NCI-H748 treated with DMSO at 0.1 percent for 48 hours (cell line): Measurements from ENCODE around the gene STC2.
"Not testable (repeated sequence)": the region's sequence is repeated elsewhere in the genome, so short reads cannot be mapped to it uniquely, and the experiment has no call there.

Experiments
- DNase-seq: peaks from one replicate; lab custom pipeline; 2025; lab: John Stamatoyannopoulos, UW

STC2 gene

GRCh38 chr5:173327948-173328843, at the start of gene STC2:
TSS of gene STC2 (minus strand) at chr5:173328414. CDS start at chr5:173328193, 221 bp downstream.
- DNase-seq = peak; percentile 93

- no peak for DNase-seq
Observed at GRCh38 chr5:173371400-173371799, 43.2 kb upstream of the STC2 start.

- not testable (repeated sequence) for DNase-seq
Observed at GRCh38 chr5:173363406-173363805, 35.2 kb upstream of the STC2 start.

- DNase-seq = no peak
Observed at GRCh38 chr5:173355561-173355960, 27.3 kb upstream of the STC2 start.

- DNase-seq = no peak
Observed at GRCh38 chr5:173354645-173355044, 26.4 kb upstream of the STC2 start.

- no peak for DNase-seq
Observed at GRCh38 chr5:173352366-173353349, 24.4 kb upstream of the STC2 start.

GRCh38 chr5:173342813-173343755, 14.9 kb upstream of the STC2 start:
- DNase-seq = no peak

GRCh38 chr5:173341961-173342430, 13.8 kb upstream of the STC2 start:
- DNase-seq = no peak

GRCh38 chr5:173340984-173341383, 12.8 kb upstream of the STC2 start:
- no peak for DNase-seq

- DNase-seq = no peak
Observed at GRCh38 chr5:173340451-173340850, 12.2 kb upstream of the STC2 start.

- no peak for DNase-seq
Observed at GRCh38 chr5:173339286-173339685, 11.1 kb upstream of the STC2 start.

- DNase-seq = no peak
Observed at GRCh38 chr5:173338380-173339015, 10.3 kb upstream of the STC2 start.

GRCh38 chr5:173334808-173335207, 6.6 kb upstream of the STC2 start:
- DNase-seq = no peak

GRCh38 chr5:173333925-173334661, 5.9 kb upstream of the STC2 start:
- no peak for DNase-seq

GRCh38 chr5:173331956-173332479, 3.8 kb upstream of the STC2 start:
- peak; percentile 82 for DNase-seq

- no peak for DNase-seq
Observed at GRCh38 chr5:173331287-173331686, 3.1 kb upstream of the STC2 start.

GRCh38 chr5:173330338-173331206, 2.4 kb upstream of the STC2 start:
- peak; percentile 29 for DNase-seq

GRCh38 chr5:173329491-173330337, 1.5 kb upstream of the STC2 start:
- peak; percentile 50 for DNase-seq
